Hepatocyte (in vitro differentiated cells): ENCODE results near the gene PRAC1. TPM values are rescaled to one million over a fixed set of nuclear protein-coding genes. Genes with fewer than 3 reads are reported as not detected.

ENCODE experiments used
- DNase-seq: peaks from one replicate; pipeline ENCODE4 v3.0.0-alpha.2; 2016; ENCODE audit warnings: low spot score
- H2AFZ ChIP-seq: fragments of 200-600 bp; sonication (generic); 2 replicates; pipeline ENCODE4 v1.6.0; 2016; ENCODE audit warnings: antibody characterized with exemption, mild to moderate bottlenecking
- H3K27ac ChIP-seq: fragments of 200-600 bp; sonication (generic); 2 replicates; pipeline ENCODE4 v1.5.1; 2016; ENCODE audit warnings: mild to moderate bottlenecking
- H3K27me3 ChIP-seq: fragments of 200-600 bp; sonication (generic); 2 replicates; pipeline ENCODE4 v1.6.1; 2016
- H3K36me3 ChIP-seq: fragments of 200-600 bp; sonication (generic); replicated peaks from 2 replicates; pipeline ENCODE4 v1.5.1; 2016; ENCODE audit warnings: low read depth; ENCODE audit not compliant: insufficient read depth
- H3K4me1 ChIP-seq: fragments of 200-600 bp; sonication (generic); 2 replicates; pipeline ENCODE4 v1.5.1; 2016; ENCODE audit warnings: mild to moderate bottlenecking, moderate library complexity; ENCODE audit not compliant: insufficient read depth
- H3K4me2 ChIP-seq: fragments of 200-600 bp; sonication (generic); 2 replicates; pipeline ENCODE4 v1.6.0; 2016
- H3K4me3 ChIP-seq: fragments of 200-600 bp; sonication (generic); 2 replicates; pipeline ENCODE4 v1.5.1; 2016; ENCODE audit warnings: mild to moderate bottlenecking
- H3K79me2 ChIP-seq: fragments of 200-600 bp; sonication (generic); 2 replicates; pipeline ENCODE4 v1.6.0; 2017; ENCODE audit warnings: mild to moderate bottlenecking
- H3K9me2 ChIP-seq: fragments of 200-600 bp; sonication (generic); replicated peaks from 2 replicates; pipeline ENCODE4 v1.6.0; 2017; ENCODE audit warnings: mild to moderate bottlenecking; ENCODE audit not compliant: insufficient read depth
- H3K9me3 ChIP-seq: fragments of 200-600 bp; sonication (generic); 2 replicates; pipeline ENCODE4 v1.5.1; 2016; ENCODE audit warnings: low read depth, mild to moderate bottlenecking
- H4K20me1 ChIP-seq: fragments of 200-600 bp; sonication (generic); 2 replicates; pipeline ENCODE4 v1.6.0; 2016; ENCODE audit warnings: mild to moderate bottlenecking; ENCODE audit not compliant: insufficient read depth, poor library complexity, severe bottlenecking
- CTCF ChIP-seq: fragments of 200-600 bp; sonication (generic); IDR thresholded peaks from 2 replicates; pipeline ENCODE4 v1.5.1; 2016; ENCODE audit warnings: antibody characterized with exemption, mild to moderate bottlenecking; ENCODE audit not compliant: poor library complexity
- EZH2 ChIP-seq: fragments of 200-600 bp; sonication (generic); IDR thresholded peaks from 2 replicates; pipeline ENCODE4 v1.6.1; 2016; ENCODE audit warnings: antibody characterized with exemption, mild to moderate bottlenecking, borderline replicate concordance
- EZH2phosphoT487 ChIP-seq: fragments of 200-600 bp; sonication (generic); IDR thresholded peaks from one replicate; pipeline ENCODE4 v1.6.1; 2018; ENCODE audit warnings: antibody characterized with exemption, mild to moderate bottlenecking, low read depth, moderate library complexity; ENCODE audit not compliant: unreplicated experiment, severe bottlenecking
- WGBS: methylation state at CpG from one replicate; pipeline ENCODE4 v1.1.6; 2016; ENCODE audit warnings: low lambda C conversion rate; ENCODE audit errors: missing lambda C conversion rate; 5-methylcytosine and 5-hydroxymethylcytosine counted together
- polyA plus RNA-seq: library from polyadenylated mRNA; unstranded; fragments of >200 nt; fragmentation: Nextera tagmentation; extraction: Ambion mirVana; gene quantifications from 2 replicates; pipeline ENCODE4 v1.2.1, GENCODE V29; 2016
- total RNA-seq: library from RNA; depleted of rRNA; stranded (reverse); fragments of >200 nt; gene quantifications from 2 replicates; pipeline ENCODE4 v1.2.3, GENCODE V29; 2014

The PRAC1 gene
- total and polyA plus RNA-seq, 2 experiments from 2014 or later = not detected

GRCh38 chr17:48690655-48691054, 31.7 kb downstream of the PRAC1 start:
- no peaks in the 10 kb centered on the region for H3K9me3 ChIP-seq
- no peak for DNase-seq
- TF ChIP-seq EZH2 (no peak), EZH2phosphoT487 (no peak), CTCF (no peak)
- no peaks in the 10 kb centered on the region for H4K20me1 ChIP-seq
- H3K4me3 ChIP-seq = no peak overlapping the region
- H3K36me3 ChIP-seq = no peaks in the 10 kb centered on the region
- H3K79me2 ChIP-seq = no peaks in the 10 kb centered on the region
- no peaks in the 10 kb centered on the region for H3K4me1 ChIP-seq
- WGBS = 87% methylated on average over 5 of the region's 5 CpGs
- no peak overlapping the region for H2AFZ ChIP-seq
- H3K9me2 ChIP-seq = no peaks in the 10 kb centered on the region
- H3K27ac ChIP-seq = no peak overlapping the region
- no peak overlapping the region for H3K4me2 ChIP-seq
- H3K27me3 ChIP-seq = peaks cover 19% of the 10 kb centered on the region

DNA sequence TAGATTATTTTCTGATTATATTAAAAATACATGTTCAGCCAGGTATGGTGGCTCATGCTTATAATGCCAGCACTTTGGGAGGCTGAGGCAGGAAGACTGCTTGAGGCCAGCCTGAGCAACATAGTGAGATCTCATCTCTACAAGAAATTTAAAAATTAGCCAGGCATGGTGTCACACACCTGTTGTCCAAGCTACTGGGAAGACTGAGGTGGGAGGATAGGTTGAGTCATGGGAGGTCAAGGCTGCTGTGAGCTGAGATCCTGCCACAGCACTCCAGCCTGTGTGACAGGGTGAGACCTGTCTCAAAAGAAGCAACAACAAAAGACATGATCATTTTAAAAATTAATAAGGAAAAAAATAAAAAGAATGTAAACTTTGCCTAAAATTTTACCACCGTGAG, 40.7 kb downstream of the PRAC1 start:
- no peaks in the 10 kb centered on the region for H3K36me3 ChIP-seq
- H2AFZ ChIP-seq = no peak overlapping the region
- H3K4me1 ChIP-seq = no peaks in the 10 kb centered on the region
- peaks cover 41% of the 10 kb centered on the region for H3K27me3 ChIP-seq
- 96% methylated on average over 1 of the region's 1 CpG for WGBS
- no peaks in the 10 kb centered on the region for H3K9me2 ChIP-seq
- no peak overlapping the region for H3K4me3 ChIP-seq
- no peak overlapping the region for H3K27ac ChIP-seq
- no peaks in the 10 kb centered on the region for H4K20me1 ChIP-seq
- no peaks in the 10 kb centered on the region for H3K79me2 ChIP-seq
- no peaks in the 10 kb centered on the region for H3K9me3 ChIP-seq
- H3K4me2 ChIP-seq = no peak overlapping the region
- no peak for TF ChIP-seq EZH2phosphoT487
- TF ChIP-seq CTCF = no peak
- TF ChIP-seq EZH2 = no peak
- no peak for DNase-seq

GRCh38 chr17:48679385-48680096, 42.8 kb downstream of the PRAC1 start:
- no peaks in the 10 kb centered on the region for H3K9me2 ChIP-seq
- H3K27me3 ChIP-seq = peaks cover 61% of the 10 kb centered on the region
- no peaks in the 10 kb centered on the region for H3K4me1 ChIP-seq
- no peaks in the 10 kb centered on the region for H3K9me3 ChIP-seq
- no peaks in the 10 kb centered on the region for H4K20me1 ChIP-seq
- TF ChIP-seq EZH2phosphoT487 (no peak), EZH2 (no peak), CTCF (no peak)
- no peak overlapping the region for H2AFZ ChIP-seq
- no peak for DNase-seq
- no peaks in the 10 kb centered on the region for H3K36me3 ChIP-seq
- no peaks in the 10 kb centered on the region for H3K79me2 ChIP-seq
- H3K27ac ChIP-seq = no peak overlapping the region
- no peak overlapping the region for H3K4me2 ChIP-seq
- no peak overlapping the region for H3K4me3 ChIP-seq
- WGBS = 75% methylated on average over 5 of the region's 5 CpGs
